Calu3 (cell line): ENCODE results near the gene NDST3. TPM values are rescaled to one million over a fixed set of nuclear protein-coding genes. Genes with fewer than 3 reads are reported as not detected.

ENCODE experiments used
- BruUV-seq: library from RNA; stranded (reverse); fragments of 400-500 nt; replicated peaks from 2 replicates; lab custom pipeline; 2021; lab: Mats Ljungman, UMichigan
- CTCF ChIA-PET: fragments of 300-600 bp; sonication (Branson Sonifier 250); formaldehyde crosslinking; loops from one replicate; lab custom pipeline; 2022; ENCODE audit warnings: antibody characterized with exemption; lab: Charles Lee
- DNase-seq: peaks from one replicate; pipeline ENCODE4 v3.0.0; 2022
- H3K27ac Mint-ChIP-seq: one replicate; pipeline ENCODE4 v1.8.0; 2022; ENCODE audit warnings: mixed read lengths; ENCODE audit not compliant: unreplicated experiment
- H3K27me3 Mint-ChIP-seq: one replicate; pipeline ENCODE4 v1.8.0; 2022; ENCODE audit warnings: mixed read lengths; ENCODE audit not compliant: unreplicated experiment
- H3K36me3 Mint-ChIP-seq: one replicate; pipeline ENCODE4 v1.8.0; 2022; ENCODE audit warnings: mild to moderate bottlenecking, moderate library complexity, mixed read lengths; ENCODE audit not compliant: insufficient read depth, unreplicated experiment
- H3K4me1 Mint-ChIP-seq: one replicate; pipeline ENCODE4 v1.8.0; 2022; ENCODE audit warnings: mild to moderate bottlenecking, low read depth, mixed read lengths; ENCODE audit not compliant: unreplicated experiment
- H3K4me3 Mint-ChIP-seq: one replicate; pipeline ENCODE4 v1.8.0; 2022; ENCODE audit warnings: mild to moderate bottlenecking, low read depth, moderate library complexity, mixed read lengths; ENCODE audit not compliant: unreplicated experiment
- H3K9me3 Mint-ChIP-seq: one replicate; pipeline ENCODE4 v1.8.0; 2022; ENCODE audit warnings: low read depth, mixed read lengths; ENCODE audit not compliant: unreplicated experiment
- intact Hi-C: fragments of 100-400 bp; cut with micrococcal nuclease; formaldehyde crosslinking; loops from one replicate; pipeline ENCODE4 v1.10.0; 2022; ENCODE audit not compliant: unreplicated experiment
- total RNA-seq: library from RNA; stranded (reverse); gene quantifications from 2 replicates; pipeline ENCODE4 v1.2.3, GENCODE V29; 2022
- TF ChIP-seq, protein P1 (sequence below): fragments of 200-600 bp; IDR thresholded peaks from one replicate; pipeline ENCODE4 v1.8.0; 2022; ENCODE audit warnings: antibody characterized with exemption; ENCODE audit not compliant: unreplicated experiment

Gene NDST3
- total RNA-seq, 1 experiment from 2014 or later: 0.12 TPM

DNA sequence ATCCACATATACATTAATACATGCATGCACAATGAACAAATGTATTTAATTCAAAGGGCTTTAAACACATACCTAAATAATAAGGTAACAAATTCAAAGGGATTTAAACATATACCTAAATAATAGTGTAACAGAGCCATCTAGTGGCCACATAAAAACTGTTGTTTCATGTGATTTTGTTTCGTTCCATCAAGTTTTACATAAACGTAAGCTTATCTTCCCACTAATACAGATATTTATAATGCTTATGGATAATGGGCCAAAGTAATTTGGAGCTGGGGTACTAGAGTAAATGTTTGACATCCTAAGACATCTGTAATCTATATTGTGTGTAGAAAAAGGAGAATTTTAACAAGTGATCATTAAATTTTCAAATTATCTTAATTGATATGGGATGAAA lies 236.2 kb downstream of the NDST3 start:
- Mint-ChIP-seq H3K4me1 (no peaks in the 10 kb centered on the region), H3K36me3 (peaks cover 7% of the 10 kb centered on the region), H3K27ac (no peak overlapping the region), H3K4me3 (no peak overlapping the region), H3K9me3 (no peaks in the 10 kb centered on the region), H3K27me3 (no peaks in the 10 kb centered on the region)
- CTCF ChIA-PET: interaction anchor here (0.6 kb wide), 1 partner anchor 831 kb away, joined by 3 read pairs; no protein-coding TSS in a partner anchor
- BruUV-seq: no TSS peak
- intact Hi-C loops: loop anchor here (2.0 to 5.0 kb wide), 2 partner anchors 238 to 1136 kb away; partner anchors contain the start of gene NDST3
- TF ChIP-seq, protein P1, sequence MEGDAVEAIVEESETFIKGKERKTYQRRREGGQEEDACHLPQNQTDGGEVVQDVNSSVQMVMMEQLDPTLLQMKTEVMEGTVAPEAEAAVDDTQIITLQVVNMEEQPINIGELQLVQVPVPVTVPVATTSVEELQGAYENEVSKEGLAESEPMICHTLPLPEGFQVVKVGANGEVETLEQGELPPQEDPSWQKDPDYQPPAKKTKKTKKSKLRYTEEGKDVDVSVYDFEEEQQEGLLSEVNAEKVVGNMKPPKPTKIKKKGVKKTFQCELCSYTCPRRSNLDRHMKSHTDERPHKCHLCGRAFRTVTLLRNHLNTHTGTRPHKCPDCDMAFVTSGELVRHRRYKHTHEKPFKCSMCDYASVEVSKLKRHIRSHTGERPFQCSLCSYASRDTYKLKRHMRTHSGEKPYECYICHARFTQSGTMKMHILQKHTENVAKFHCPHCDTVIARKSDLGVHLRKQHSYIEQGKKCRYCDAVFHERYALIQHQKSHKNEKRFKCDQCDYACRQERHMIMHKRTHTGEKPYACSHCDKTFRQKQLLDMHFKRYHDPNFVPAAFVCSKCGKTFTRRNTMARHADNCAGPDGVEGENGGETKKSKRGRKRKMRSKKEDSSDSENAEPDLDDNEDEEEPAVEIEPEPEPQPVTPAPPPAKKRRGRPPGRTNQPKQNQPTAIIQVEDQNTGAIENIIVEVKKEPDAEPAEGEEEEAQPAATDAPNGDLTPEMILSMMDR: no peak
- no peak for DNase-seq

DNA sequence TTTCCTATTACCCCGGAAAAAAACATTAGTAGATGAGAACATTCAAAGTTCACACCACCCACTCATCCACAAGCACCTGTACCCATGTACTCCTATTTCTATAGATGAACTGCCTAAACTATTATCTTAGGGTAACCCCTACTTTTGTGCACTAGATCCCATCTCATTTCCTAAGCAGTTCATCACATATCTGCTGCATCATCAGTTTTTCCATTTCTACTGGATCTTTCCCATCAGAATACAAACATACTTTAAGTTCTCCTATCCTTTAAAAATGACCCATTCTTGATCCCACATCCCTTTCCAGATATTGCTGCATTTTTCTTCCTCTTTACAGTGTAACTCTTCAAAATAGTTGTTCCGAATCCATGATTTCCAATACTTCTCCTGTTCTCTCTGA lies 237.5 kb downstream of the NDST3 start:
- H3K27ac Mint-ChIP-seq: no peak overlapping the region
- no peaks in the 10 kb centered on the region for H3K9me3 Mint-ChIP-seq
- intact Hi-C loops: loop anchor here (2.0 to 5.0 kb wide), 2 partner anchors 239 to 1137 kb away; partner anchors contain the start of gene NDST3
- CTCF ChIA-PET: no interaction called here
- DNase-seq: no peak
- TF ChIP-seq, protein P1: no peak
- no TSS peak for BruUV-seq
- H3K4me3 Mint-ChIP-seq: no peak overlapping the region
- H3K4me1 Mint-ChIP-seq: no peaks in the 10 kb centered on the region
- no peaks in the 10 kb centered on the region for H3K36me3 Mint-ChIP-seq
- no peaks in the 10 kb centered on the region for H3K27me3 Mint-ChIP-seq

DNA sequence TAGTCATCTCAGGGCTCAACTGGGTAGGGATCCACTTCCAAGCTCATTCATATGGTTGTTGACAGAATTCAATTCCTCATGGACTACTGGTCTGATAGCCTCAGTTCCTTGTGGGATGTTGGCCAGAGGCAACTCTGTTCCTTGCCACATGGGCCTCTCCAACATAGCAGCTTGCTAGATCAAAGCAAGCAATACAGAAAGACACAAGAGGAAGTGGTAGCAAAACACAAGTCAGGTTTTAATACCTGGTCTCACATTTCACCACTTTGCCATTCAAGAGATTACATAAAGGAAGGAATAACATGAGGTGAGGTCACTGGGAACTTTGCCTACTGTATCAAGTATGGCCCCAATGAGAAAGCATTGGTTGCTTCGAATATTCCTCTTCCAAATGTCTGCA lies 239.4 kb downstream of the NDST3 start:
- DNase-seq: no peak
- no TSS peak for BruUV-seq
- Mint-ChIP-seq H3K36me3 (peaks cover 9% of the 10 kb centered on the region), H3K9me3 (no peaks in the 10 kb centered on the region), H3K27ac (no peak overlapping the region), H3K4me3 (no peak overlapping the region), H3K27me3 (no peaks in the 10 kb centered on the region), H3K4me1 (no peaks in the 10 kb centered on the region)
- CTCF ChIA-PET: no interaction called here
- intact Hi-C loops: loop anchor here (5.0 kb wide), 1 partner anchor 241 kb away; the partner anchor contains the start of gene NDST3
- TF ChIP-seq, protein P1: no peak

DNA sequence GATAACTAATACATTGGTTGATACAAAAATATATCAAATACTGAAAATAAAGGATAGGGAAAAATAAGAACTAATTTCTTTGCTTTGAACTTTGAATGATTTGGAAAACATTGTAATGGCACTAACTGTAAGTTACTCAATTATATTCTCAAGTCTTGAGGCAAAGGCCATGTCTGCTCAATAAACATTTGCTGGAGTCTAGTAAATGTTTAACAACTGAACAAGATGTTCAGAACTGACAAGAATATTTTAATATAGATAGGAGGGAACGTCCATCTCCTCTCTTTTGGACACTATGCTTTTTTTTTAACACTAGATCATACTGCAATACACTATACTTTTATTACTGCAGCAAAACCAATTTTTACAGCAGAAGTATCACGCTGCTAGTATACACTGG lies 242.3 kb downstream of the NDST3 start:
- CTCF ChIA-PET: no interaction called here
- no peak for DNase-seq
- no peak overlapping the region for H3K4me3 Mint-ChIP-seq
- no peaks in the 10 kb centered on the region for H3K27me3 Mint-ChIP-seq
- TF ChIP-seq, protein P1: no peak
- peaks cover 38% of the 10 kb centered on the region for H3K36me3 Mint-ChIP-seq
- intact Hi-C loops: no loop called here
- H3K9me3 Mint-ChIP-seq: no peaks in the 10 kb centered on the region
- no peak overlapping the region for H3K27ac Mint-ChIP-seq
- H3K4me1 Mint-ChIP-seq: peaks cover 2% of the 10 kb centered on the region
- BruUV-seq: no TSS peak
